WTC11 (cell line): ENCODE measurements around the gene F8A3.
"Not testable (repeated sequence)": the region's sequence is repeated elsewhere in the genome, so short reads cannot be mapped to it uniquely, and the experiment has no call there.

Source experiments
- CBFB ChIP-seq: sonication (generic); formaldehyde crosslinking; IDR thresholded peaks from 2 replicates; pipeline ENCODE4 v1.8.1; 2022; ENCODE audit warnings: mild to moderate bottlenecking, low read depth, missing genetic modification reagents
- FOXP1 ChIP-seq: sonication (generic); formaldehyde crosslinking; IDR thresholded peaks from 2 replicates; pipeline ENCODE4 v1.8.0; 2022; ENCODE audit warnings: missing genetic modification reagents, mild to moderate bottlenecking, moderate library complexity, borderline replicate concordance
- MXD4 ChIP-seq: fragments of 250-450 bp; sonication (Bioruptor Pico); IDR thresholded peaks from 2 replicates; pipeline ENCODE4 v1.8.0; 2021; ENCODE audit warnings: mild to moderate bottlenecking, moderate library complexity, borderline replicate concordance
- MYBL2 ChIP-seq: sonication (generic); formaldehyde crosslinking; IDR thresholded peaks from 2 replicates; pipeline ENCODE4 v1.8.1; 2023; ENCODE audit warnings: mild to moderate bottlenecking, moderate library complexity, missing genetic modification reagents
- TCF7 ChIP-seq: sonication (generic); formaldehyde crosslinking; IDR thresholded peaks from 2 replicates; pipeline ENCODE4 v1.8.0; 2022; ENCODE audit warnings: mild to moderate bottlenecking, low read depth, missing genetic modification reagents, moderate library complexity
- TEAD1 ChIP-seq: sonication (generic); formaldehyde crosslinking; IDR thresholded peaks from 2 replicates; pipeline ENCODE4 v1.8.0; 2022; ENCODE audit warnings: mild to moderate bottlenecking, missing genetic modification reagents
- TF ChIP-seq, protein P1 (sequence below): sonication (generic); formaldehyde crosslinking; IDR thresholded peaks from 2 replicates; pipeline ENCODE4 v1.8.0; 2022; ENCODE audit warnings: mild to moderate bottlenecking, missing genetic modification reagents
- TF ChIP-seq, protein P2 (sequence below): fragments of 200-600 bp; IDR thresholded peaks from 2 replicates; pipeline ENCODE4 v1.8.0; 2022; ENCODE audit warnings: antibody characterized with exemption
- TF ChIP-seq, protein P3 (sequence below): sonication (generic); formaldehyde crosslinking; IDR thresholded peaks from 2 replicates; pipeline ENCODE4 v1.8.0; 2022; ENCODE audit warnings: mild to moderate bottlenecking, missing genetic modification reagents
- TF ChIP-seq, protein P4 (sequence below): sonication (generic); formaldehyde crosslinking; IDR thresholded peaks from 2 replicates; pipeline ENCODE4 v1.8.0; 2022; ENCODE audit warnings: mild to moderate bottlenecking, missing genetic modification reagents

DNA sequence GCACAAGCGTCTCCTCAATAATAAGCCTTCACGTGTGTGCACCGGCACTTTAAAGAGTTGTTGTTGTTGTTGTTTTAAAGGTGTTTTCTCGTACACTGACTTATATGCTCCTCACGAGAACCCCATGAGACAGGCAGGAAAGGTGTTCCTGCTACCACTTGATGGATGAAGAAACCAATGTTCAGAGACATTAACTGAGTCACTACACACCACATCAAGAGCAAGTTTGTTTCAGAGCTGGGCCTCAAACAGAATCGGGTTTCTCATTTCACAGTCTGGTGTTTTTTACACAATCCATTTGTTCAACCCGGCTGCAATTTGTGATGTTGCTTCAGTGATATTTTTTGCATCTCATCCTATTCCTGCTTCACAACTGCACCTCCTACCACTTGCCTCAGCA is 18.7 kb upstream of the F8A3 start:
- TF ChIP-seq MYBL2; FOXP1 (CRISPR knock-in tag); MXD4 (CRISPR knock-in tag); TCF7 (CRISPR knock-in tag); CBFB (CRISPR knock-in tag); TEAD1: not testable (repeated sequence)
- TF ChIP-seq, protein P1, sequence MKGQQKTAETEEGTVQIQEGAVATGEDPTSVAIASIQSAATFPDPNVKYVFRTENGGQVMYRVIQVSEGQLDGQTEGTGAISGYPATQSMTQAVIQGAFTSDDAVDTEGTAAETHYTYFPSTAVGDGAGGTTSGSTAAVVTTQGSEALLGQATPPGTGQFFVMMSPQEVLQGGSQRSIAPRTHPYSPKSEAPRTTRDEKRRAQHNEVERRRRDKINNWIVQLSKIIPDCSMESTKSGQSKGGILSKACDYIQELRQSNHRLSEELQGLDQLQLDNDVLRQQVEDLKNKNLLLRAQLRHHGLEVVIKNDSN (CRISPR knock-in tag): not testable (repeated sequence)
- TF ChIP-seq, protein P2, sequence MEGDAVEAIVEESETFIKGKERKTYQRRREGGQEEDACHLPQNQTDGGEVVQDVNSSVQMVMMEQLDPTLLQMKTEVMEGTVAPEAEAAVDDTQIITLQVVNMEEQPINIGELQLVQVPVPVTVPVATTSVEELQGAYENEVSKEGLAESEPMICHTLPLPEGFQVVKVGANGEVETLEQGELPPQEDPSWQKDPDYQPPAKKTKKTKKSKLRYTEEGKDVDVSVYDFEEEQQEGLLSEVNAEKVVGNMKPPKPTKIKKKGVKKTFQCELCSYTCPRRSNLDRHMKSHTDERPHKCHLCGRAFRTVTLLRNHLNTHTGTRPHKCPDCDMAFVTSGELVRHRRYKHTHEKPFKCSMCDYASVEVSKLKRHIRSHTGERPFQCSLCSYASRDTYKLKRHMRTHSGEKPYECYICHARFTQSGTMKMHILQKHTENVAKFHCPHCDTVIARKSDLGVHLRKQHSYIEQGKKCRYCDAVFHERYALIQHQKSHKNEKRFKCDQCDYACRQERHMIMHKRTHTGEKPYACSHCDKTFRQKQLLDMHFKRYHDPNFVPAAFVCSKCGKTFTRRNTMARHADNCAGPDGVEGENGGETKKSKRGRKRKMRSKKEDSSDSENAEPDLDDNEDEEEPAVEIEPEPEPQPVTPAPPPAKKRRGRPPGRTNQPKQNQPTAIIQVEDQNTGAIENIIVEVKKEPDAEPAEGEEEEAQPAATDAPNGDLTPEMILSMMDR: not testable (repeated sequence)
- TF ChIP-seq, protein P3, sequence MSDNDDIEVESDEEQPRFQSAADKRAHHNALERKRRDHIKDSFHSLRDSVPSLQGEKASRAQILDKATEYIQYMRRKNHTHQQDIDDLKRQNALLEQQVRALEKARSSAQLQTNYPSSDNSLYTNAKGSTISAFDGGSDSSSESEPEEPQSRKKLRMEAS (CRISPR knock-in tag): not testable (repeated sequence)
- TF ChIP-seq, protein P4, sequence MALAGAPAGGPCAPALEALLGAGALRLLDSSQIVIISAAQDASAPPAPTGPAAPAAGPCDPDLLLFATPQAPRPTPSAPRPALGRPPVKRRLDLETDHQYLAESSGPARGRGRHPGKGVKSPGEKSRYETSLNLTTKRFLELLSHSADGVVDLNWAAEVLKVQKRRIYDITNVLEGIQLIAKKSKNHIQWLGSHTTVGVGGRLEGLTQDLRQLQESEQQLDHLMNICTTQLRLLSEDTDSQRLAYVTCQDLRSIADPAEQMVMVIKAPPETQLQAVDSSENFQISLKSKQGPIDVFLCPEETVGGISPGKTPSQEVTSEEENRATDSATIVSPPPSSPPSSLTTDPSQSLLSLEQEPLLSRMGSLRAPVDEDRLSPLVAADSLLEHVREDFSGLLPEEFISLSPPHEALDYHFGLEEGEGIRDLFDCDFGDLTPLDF: not testable (repeated sequence)
